Skin epidermis (tissue), 12 donors: ENCODE measurements around the gene GLIPR1.
"Not testable (repeated sequence)": the region's sequence is repeated elsewhere in the genome, so short reads cannot be mapped to it uniquely, and the experiment has no call there.

Source experiments
- H3K27ac ChIP-seq, 21 experiments: fragments of 200-600 bp; sonication (generic) in 11 of 21; one replicate each; pipeline ENCODE4 v1.5.0; 2020; ENCODE audit warnings: mild to moderate bottlenecking in 3 of 21, inconsistent platforms in 2 of 21, moderate library complexity in 2 of 21
- H3K4me3 ChIP-seq, 7 experiments: fragments of 200-600 bp; sonication (generic) in 2 of 7; one replicate each; pipeline ENCODE4 v1.5.0; 2020; ENCODE audit warnings: inconsistent platforms in 2 of 7, mild to moderate bottlenecking in 2 of 7, moderate library complexity in 1 of 7

GLIPR1 gene

DNA sequence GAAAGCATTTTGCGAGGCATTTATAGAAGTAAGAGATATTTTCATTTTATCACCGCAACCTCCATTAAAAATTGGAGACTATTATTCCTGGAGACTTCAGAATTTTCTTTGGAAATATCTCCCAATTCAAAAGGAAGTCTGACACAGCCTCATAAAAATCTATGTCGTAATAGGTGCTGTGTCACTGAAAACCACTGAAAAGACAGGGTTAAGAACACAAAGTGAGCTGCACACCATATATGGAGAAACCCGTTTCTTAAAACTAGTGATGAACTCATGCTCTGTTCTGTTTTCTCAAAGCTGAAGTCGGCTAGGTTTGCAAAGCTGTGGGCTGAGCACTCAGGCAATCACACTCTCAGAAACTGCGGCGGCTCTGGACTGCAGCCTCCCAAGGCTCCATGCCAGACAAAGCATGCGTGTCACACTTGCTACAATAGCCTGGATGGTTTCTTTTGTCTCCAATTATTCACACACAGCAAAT lies at the start of gene GLIPR1:
TSS of gene GLIPR1 (plus strand) at position 287 of the 481 bp plus-strand sequence. CDS start at position 413, 126 bp downstream.
- H3K27ac ChIP-seq: peak within 1 kb of the TSS in 20 of 21 experiments; percentile 31 to 90 (median 76)
- H3K4me3 ChIP-seq: peak within 1 kb of the TSS; percentile 29 to 42 (median 35)

DNA sequence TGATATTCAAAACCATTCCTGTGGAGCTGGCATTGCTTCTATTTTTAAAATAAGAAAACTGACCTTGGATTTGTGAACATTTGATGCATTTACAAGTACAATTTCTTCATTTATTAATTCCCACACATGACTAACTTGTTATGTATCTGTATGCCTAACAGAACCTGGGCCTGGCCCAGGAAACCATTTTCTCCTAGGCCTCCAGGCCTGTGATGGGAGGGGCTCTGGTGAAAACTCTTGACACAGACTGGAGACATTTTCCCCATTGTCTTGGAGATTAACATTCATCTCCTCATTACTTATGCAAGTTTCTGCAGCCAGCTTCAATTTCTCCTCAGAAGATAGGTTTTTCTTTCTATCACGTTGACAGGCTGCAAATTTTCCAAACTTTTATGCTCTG lies 47.6 kb upstream of the GLIPR1 start:
- no peak overlapping the region for H3K4me3 ChIP-seq
- no peak overlapping the region for H3K27ac ChIP-seq

DNA sequence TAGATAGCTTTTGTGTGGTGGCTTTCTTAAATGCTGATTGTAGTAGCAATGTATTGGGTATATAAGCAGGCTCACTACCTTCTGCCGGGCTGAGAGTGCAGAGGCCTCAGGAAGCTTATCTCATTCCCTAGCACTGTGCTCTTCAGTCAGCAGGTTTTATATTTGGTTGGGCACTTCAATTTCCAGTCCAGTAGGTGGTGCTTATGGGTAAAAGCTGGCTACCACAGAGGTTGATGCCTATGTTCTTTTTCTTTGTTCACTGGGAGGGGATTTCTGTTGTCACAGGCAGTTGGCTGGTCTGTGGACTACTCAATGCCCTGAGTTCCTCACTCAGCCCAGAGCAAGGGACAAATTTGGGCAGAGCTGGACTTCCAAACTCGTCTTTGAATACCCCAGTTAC lies 43.0 kb upstream of the GLIPR1 start:
- H3K27ac ChIP-seq: no peak overlapping the region
- H3K4me3 ChIP-seq: no peak overlapping the region

DNA sequence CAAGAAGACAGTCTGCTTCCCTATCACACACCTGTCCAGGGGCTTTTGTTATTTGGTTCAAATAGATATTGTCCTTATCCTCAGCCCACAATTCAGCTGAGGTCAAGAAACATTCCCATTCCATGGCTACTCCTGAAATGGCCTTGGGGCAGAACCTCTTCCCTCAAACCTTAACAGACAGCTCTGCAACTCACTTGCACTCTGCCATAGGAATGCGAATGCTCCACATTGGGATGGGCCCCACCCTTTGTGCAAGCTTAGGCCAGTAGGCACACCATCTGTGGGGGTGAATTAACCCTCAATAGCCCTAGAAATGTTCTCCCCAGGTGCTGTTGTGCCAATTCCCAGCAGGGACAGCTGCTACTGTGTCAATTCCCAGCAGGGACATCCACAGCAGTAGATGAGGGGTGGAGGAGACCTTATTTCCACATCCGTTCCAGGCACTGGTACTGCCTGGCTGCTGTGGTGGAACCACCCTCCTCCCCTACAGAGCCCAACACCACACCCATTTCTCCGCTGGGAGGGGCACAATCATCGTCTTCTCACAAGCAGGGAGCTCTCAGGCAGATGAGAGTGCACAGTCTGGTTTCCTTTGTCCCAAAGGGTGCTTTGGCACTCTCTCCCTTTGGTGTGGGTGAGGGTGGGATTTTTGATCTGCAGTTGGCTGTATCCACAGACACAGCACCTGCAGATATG lies 42.3 kb upstream of the GLIPR1 start:
- no peak overlapping the region for H3K27ac ChIP-seq

DNA sequence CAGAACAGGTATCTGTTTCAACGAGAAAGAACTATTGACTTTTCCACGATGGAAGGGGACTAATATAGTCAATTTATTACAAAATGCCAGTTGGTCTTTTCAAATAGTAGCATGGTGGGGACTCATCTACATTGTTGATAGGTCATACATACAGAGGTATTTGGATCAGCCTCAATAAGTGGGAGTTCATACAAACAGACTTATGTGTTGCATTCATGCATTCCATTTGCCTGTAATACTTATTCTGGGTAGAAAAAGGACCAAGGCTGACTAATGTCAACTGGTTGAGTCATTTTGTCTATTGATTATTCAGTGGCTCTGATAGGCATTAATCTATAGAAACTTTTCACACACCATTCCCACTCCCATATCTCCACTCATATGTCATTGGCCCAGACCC lies 41.5 kb upstream of the GLIPR1 start:
- H3K4me3 ChIP-seq: no peak overlapping the region
- H3K27ac ChIP-seq: no peak overlapping the region

More for the DNA sequence above, 42.3 kb upstream of the GLIPR1 start:
- H3K4me3 ChIP-seq: no peak overlapping the region

DNA sequence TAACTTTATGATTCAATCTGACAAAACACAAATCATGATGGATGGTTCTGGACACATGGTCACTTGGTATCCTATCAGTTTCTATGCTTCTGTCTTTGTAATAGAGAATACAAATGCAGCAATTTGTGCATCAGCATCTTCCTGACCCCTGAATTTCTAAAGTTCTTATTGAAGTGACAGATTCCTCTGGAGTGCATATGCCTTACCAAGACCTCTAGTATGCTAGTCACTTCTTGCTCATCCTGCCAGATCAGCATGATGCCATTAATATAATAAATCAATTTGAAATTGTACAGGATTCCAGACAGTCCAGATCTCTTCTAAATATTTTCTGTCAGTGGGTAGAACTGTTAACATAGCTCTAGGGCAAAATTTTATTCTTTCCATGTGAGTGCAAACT lies 40.6 kb upstream of the GLIPR1 start:
- no peak overlapping the region for H3K4me3 ChIP-seq
- H3K27ac ChIP-seq: no peak overlapping the region

DNA sequence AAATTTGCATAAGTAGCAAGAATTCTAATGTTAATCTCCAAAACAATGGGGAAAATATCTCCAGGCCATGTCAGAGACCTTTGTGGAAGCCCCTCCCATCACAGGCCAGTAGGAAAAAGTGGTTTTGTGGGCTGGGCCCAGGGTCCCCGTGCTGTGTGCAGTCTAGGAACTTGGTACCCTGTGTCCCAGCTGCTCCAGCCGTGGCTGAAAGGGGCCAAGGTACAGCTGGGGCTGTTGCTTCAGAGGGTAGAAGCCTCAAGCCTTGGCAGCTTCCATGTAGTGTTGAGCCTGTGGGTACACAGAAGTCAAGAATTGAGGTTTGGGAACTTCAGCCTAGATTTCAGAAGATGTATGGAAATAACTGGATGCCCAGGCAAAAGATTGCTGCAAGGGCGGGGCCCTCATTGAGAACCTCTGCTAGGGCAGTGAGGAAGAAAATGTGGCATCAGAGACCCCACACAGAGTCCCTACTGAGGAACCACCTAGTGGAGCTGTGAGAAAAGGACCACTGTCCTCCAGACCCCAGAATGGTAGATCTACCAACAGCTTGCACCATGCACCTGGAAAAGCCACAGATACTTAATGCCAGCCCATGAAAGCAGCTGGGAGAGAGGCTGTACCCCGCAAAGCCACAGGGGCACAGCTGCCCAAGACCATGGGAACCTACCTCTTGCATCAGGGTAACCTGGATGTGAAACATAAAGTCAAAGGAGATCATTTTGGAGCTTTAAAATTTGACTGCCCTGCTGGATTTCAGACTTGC lies 38.7 kb upstream of the GLIPR1 start:
- not testable (repeated sequence) for H3K27ac ChIP-seq, H3K4me3 ChIP-seq

DNA sequence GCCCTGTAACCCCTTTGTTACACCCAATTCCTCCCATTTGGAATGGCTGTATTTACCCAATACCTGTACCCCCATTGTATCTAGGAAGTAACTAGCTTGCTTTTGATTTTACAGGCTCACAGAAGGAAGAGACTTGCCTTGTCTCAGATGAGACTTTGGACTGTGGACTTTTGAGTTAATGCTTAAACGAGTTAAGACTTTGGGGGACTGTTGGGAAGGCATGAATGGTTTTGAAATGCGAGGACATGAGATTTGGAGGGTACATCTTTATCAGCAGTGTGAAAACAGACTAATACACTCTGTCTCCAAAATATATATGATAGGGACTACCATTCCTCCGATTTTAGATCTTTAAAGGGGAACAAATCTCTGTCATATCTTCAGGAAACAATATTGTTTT lies 38.1 kb upstream of the GLIPR1 start:
- not testable (repeated sequence) for H3K4me3 ChIP-seq, H3K27ac ChIP-seq

- H3K4me3 ChIP-seq: no peak overlapping the region
- no peak overlapping the region for H3K27ac ChIP-seq
These were observed 36.8 kb upstream of the GLIPR1 start for GRCh38 chr12:75443709-75444108.

- Histone ChIP-seq H3K4me3 (no peak overlapping the region), H3K27ac (no peak overlapping the region)
These were observed 36.0 kb upstream of the GLIPR1 start for GRCh38 chr12:75444429-75445136.

DNA sequence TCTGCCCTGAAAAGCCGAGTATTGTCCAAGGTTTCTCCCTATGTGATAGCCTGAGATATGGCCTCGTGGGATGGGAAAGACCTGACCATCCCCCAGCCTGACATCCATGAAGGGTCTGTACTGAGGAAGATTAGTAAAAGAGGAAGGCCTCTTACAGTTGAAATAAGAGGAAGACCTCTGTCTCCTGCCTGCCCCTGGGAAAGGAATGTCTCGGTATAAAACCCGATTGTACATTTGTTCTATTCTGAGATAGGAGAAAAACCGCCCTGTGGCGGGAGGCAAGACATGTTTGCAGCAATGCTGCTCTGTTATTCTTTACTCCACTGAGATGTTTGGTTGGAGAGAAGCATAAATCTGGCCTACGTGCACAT lies 35.4 kb upstream of the GLIPR1 start:
- not testable (repeated sequence) for H3K27ac ChIP-seq, H3K4me3 ChIP-seq

- no peak overlapping the region for H3K4me3 ChIP-seq
- H3K27ac ChIP-seq: no peak overlapping the region
These were observed 33.7 kb upstream of the GLIPR1 start for GRCh38 chr12:75446857-75447256.

GRCh38 chr12:75447691-75448393 lies 32.7 kb upstream of the GLIPR1 start:
- Histone ChIP-seq H3K27ac (no peak overlapping the region), H3K4me3 (no peak overlapping the region)

DNA sequence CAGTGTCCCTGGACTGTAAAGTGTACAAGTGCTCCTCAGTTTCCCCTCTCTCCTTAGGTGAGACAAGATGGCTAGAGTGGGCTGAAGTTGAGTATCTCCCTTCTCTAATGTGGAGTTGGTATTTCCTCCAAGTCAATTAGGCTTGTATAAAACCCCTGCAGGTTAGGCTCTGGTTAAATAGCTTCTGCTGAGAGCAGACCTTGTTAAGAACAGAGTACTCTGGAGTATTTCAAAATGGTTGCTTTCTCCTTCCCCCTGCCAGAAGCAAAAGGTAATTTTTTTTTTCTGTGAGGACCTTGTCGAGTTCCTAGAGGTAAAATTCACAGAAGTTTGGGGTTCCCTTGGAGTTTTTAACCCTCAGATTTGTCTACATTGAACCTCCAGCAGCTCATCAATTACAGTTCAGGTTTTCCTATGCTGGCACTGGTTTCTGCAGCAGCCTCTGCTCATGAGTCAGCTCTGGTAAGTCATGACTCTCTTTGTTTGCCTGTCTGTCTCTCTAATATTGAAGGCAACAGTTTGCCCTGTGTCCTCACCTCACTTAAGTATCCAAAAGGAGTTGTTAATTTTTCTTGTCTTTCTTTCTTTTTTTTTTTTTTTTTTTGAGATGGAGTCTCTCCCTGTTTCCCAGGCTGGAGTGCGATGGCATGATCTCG lies 27.8 kb upstream of the GLIPR1 start:
- Histone ChIP-seq H3K4me3 (no peak overlapping the region), H3K27ac (no peak overlapping the region)

DNA sequence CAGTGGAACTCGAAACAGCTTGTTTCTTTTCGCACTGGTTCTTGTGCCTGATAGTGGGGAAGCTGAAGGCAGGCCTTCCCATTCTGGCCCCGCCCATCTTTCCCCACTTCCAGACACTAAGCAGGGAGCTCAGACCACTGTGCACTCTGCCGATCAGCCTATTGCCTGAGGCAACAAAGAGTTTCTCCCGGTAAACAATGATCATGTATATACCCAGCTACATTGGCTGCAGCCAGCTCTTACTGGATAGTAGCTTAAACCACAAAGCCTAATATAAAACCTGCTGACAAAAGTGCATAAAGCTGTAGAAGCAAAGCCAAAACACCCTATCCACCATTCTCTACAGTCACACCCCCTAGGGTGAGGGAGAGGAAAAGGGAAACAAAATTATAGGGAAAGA lies 24.7 kb upstream of the GLIPR1 start:
- no peak overlapping the region for H3K27ac ChIP-seq
- H3K4me3 ChIP-seq: no peak overlapping the region

GRCh38 chr12:75457191-75457590 lies 23.4 kb upstream of the GLIPR1 start:
- H3K27ac ChIP-seq: peak overlapping the region in 1 of 21 experiments; percentile 37
- H3K4me3 ChIP-seq: no peak overlapping the region

GRCh38 chr12:75457866-75458265 lies 22.7 kb upstream of the GLIPR1 start:
- H3K4me3 ChIP-seq, H3K27ac ChIP-seq: not testable (repeated sequence)

GRCh38 chr12:75459755-75460154 lies 20.8 kb upstream of the GLIPR1 start:
- H3K27ac ChIP-seq: peak overlapping the region in 1 of 21 experiments; percentile 9

DNA sequence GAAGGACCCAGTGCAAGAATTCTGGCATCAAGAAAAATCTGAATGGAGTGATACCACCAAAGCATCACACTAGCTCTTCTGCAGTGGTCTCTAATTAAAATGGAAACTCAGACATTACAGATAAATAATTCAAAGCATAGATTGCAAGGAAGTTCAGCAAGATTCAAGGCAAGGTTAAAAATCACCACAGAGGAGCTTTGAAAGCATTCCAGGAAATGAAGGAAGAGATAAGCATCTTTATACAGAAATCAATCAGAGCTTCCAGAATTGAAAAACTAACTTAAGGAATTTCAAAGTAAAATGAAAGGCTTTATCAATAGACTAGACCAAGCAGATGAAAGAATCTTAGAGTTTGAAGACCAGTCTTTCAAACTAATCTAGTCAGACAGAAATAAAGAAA lies 20.4 kb upstream of the GLIPR1 start:
- Histone ChIP-seq H3K4me3 (no peak overlapping the region), H3K27ac (no peak overlapping the region)

More at GRCh38 chr12:75459755-75460154, 20.8 kb upstream of the GLIPR1 start:
- no peak overlapping the region for H3K4me3 ChIP-seq
